ENCODE measurements around the gene C1QTNF3.

The C1QTNF3 gene

GRCh38 chr5:34059977-34060376 is 17.0 kb upstream of the C1QTNF3 start:
- CTCF ChIA-PET: no interaction called here
- no CpG with 5 or more reads among the region's 1 CpG for WGBS (ENCODE audit: insufficient coverage)
- Histone ChIP-seq H3K27ac (ENCODE audit: insufficient read depth in 1 of 2, low read depth in 1 of 2, low read length in 2 of 2, poor library complexity in 1 of 2, severe bottlenecking in 2 of 2) (no peak overlapping the region), H3K4me3 (ENCODE audit: control insufficient read depth in 1 of 7, extremely low read depth in 1 of 7, insufficient read depth in 4 of 7, low read depth in 2 of 7, low read length in 6 of 7) (no peak overlapping the region), H3K9me3 (ENCODE audit: control extremely low read depth in 1 of 5, control insufficient read depth in 4 of 5, insufficient read depth in 2 of 5, low read depth in 1 of 5, low read length in 4 of 5) (peaks cover 0 to 5% (median 0%) of the 10 kb centered on the region in 5 experiments), H3K4me1 (ENCODE audit: control extremely low read depth in 1 of 4, control insufficient read depth in 4 of 4, insufficient read depth in 4 of 4, low read length in 3 of 4) (no peaks in the 10 kb centered on the region), H3K27me3 (replicated peaks in 2 of 5; ENCODE audit: control insufficient read depth in 4 of 5, insufficient read depth in 5 of 5, low read length in 4 of 5) (no peaks in the 10 kb centered on the region), H3K36me3 (ENCODE audit: control insufficient read depth in 4 of 4, insufficient read depth in 4 of 4, low read length in 3 of 4) (peaks cover 0 to 58% (median 14%) of the 10 kb centered on the region in 4 experiments)
- DNase-seq: no peak
- POLR2A ChIA-PET: no interaction called here

- 100% methylated on average over 2 of the region's 2 CpGs for WGBS (ENCODE audit: insufficient coverage)
- H3K27ac ChIP-seq (ENCODE audit: insufficient read depth in 1 of 2, low read depth in 1 of 2, low read length in 2 of 2, poor library complexity in 1 of 2, severe bottlenecking in 2 of 2): no peak overlapping the region
- H3K27me3 ChIP-seq (replicated peaks in 2 of 5; ENCODE audit: control insufficient read depth in 4 of 5, insufficient read depth in 5 of 5, low read length in 4 of 5): no peaks in the 10 kb centered on the region
- no peak for DNase-seq
- H3K36me3 ChIP-seq (ENCODE audit: control insufficient read depth in 4 of 4, insufficient read depth in 4 of 4, low read length in 3 of 4): peaks cover 0 to 47% (median 10%) of the 10 kb centered on the region in 4 experiments
- ChIA-PET POLR2A (no interaction called here), CTCF (no interaction called here)
- no peak overlapping the region for H3K4me3 ChIP-seq (ENCODE audit: control insufficient read depth in 1 of 7, extremely low read depth in 1 of 7, insufficient read depth in 4 of 7, low read depth in 2 of 7, low read length in 6 of 7)
- no peaks in the 10 kb centered on the region for H3K4me1 ChIP-seq (ENCODE audit: control extremely low read depth in 1 of 4, control insufficient read depth in 4 of 4, insufficient read depth in 4 of 4, low read length in 3 of 4)
- peaks cover 0 to 5% (median 0%) of the 10 kb centered on the region in 5 experiments for H3K9me3 ChIP-seq (ENCODE audit: control extremely low read depth in 1 of 5, control insufficient read depth in 4 of 5, insufficient read depth in 2 of 5, low read depth in 1 of 5, low read length in 4 of 5)
Observed at GRCh38 chr5:34058532-34058931, 15.5 kb upstream of the C1QTNF3 start.

DNA sequence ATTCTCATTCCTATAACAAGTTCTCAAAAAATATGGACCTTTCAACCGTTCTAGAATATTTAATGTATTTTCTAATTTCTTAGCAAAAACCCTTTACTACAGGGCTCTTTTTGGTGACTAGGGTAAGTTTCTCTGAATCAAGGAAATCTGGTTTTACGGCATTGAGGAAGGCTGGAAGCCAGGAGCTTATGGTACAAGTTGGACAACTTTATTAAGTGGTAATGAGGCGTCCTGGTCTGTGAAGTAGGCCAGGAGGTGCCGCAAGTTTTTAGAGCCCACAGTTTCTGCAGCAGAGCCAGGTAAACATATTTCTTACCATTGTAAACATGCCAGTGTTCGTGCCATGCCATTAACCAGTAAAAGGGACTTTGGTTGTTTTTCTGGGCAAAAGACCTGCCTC is 14.6 kb upstream of the C1QTNF3 start:
- H3K27me3 ChIP-seq (replicated peaks in 2 of 5; ENCODE audit: control insufficient read depth in 4 of 5, insufficient read depth in 5 of 5, low read length in 4 of 5): no peaks in the 10 kb centered on the region
- WGBS (ENCODE audit: insufficient coverage): 96% methylated on average over 4 of the region's 5 CpGs
- no peaks in the 10 kb centered on the region for H3K4me1 ChIP-seq (ENCODE audit: control extremely low read depth in 1 of 4, control insufficient read depth in 4 of 4, insufficient read depth in 4 of 4, low read length in 3 of 4)
- peaks cover 0 to 5% (median 0%) of the 10 kb centered on the region in 5 experiments for H3K9me3 ChIP-seq (ENCODE audit: control extremely low read depth in 1 of 5, control insufficient read depth in 4 of 5, insufficient read depth in 2 of 5, low read depth in 1 of 5, low read length in 4 of 5)
- ChIA-PET CTCF (no interaction called here), POLR2A (no interaction called here)
- H3K4me3 ChIP-seq (ENCODE audit: control insufficient read depth in 1 of 7, extremely low read depth in 1 of 7, insufficient read depth in 4 of 7, low read depth in 2 of 7, low read length in 6 of 7): no peak overlapping the region
- DNase-seq: no peak
- no peak overlapping the region for H3K27ac ChIP-seq (ENCODE audit: insufficient read depth in 1 of 2, low read depth in 1 of 2, low read length in 2 of 2, poor library complexity in 1 of 2, severe bottlenecking in 2 of 2)
- H3K36me3 ChIP-seq (ENCODE audit: control insufficient read depth in 4 of 4, insufficient read depth in 4 of 4, low read length in 3 of 4): peaks cover 0 to 43% (median 10%) of the 10 kb centered on the region in 4 experiments

DNA sequence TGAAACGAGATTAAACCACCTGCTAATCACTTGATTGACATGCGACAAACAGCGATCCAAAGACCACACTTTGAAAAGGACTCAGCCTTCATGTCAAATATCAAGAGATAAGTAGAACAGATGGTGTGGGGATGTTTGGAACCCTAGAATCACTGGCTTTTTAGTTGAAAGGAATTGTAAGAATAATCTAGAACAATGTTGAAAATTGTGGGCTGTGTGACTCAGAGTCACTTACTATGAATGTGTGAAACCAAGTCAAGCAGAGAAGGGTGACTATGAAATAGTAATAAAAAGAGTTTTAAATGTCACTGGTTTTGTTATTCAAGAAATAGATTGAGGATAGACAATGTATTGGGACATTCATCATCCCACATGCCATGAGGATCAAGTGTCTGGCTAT is 14.1 kb upstream of the C1QTNF3 start:
- no peaks in the 10 kb centered on the region for H3K4me1 ChIP-seq (ENCODE audit: control extremely low read depth in 1 of 4, control insufficient read depth in 4 of 4, insufficient read depth in 4 of 4, low read length in 3 of 4)
- H3K27ac ChIP-seq (ENCODE audit: insufficient read depth in 1 of 2, low read depth in 1 of 2, low read length in 2 of 2, poor library complexity in 1 of 2, severe bottlenecking in 2 of 2): no peak overlapping the region

GRCh38 chr5:34055667-34056066 is 12.7 kb upstream of the C1QTNF3 start:
- no peak for DNase-seq
- 100% methylated on average over 3 of the region's 3 CpGs for WGBS (ENCODE audit: insufficient coverage)
- Histone ChIP-seq H3K27ac (ENCODE audit: insufficient read depth in 1 of 2, low read depth in 1 of 2, low read length in 2 of 2, poor library complexity in 1 of 2, severe bottlenecking in 2 of 2) (no peak overlapping the region), H3K36me3 (ENCODE audit: control insufficient read depth in 4 of 4, insufficient read depth in 4 of 4, low read length in 3 of 4) (peaks cover 3 to 49% (median 11%) of the 10 kb centered on the region in 4 experiments), H3K4me3 (ENCODE audit: control insufficient read depth in 1 of 7, extremely low read depth in 1 of 7, insufficient read depth in 4 of 7, low read depth in 2 of 7, low read length in 6 of 7) (no peak overlapping the region), H3K27me3 (replicated peaks in 2 of 5; ENCODE audit: control insufficient read depth in 4 of 5, insufficient read depth in 5 of 5, low read length in 4 of 5) (no peaks in the 10 kb centered on the region), H3K4me1 (ENCODE audit: control extremely low read depth in 1 of 4, control insufficient read depth in 4 of 4, insufficient read depth in 4 of 4, low read length in 3 of 4) (no peaks in the 10 kb centered on the region), H3K9me3 (ENCODE audit: control extremely low read depth in 1 of 5, control insufficient read depth in 4 of 5, insufficient read depth in 2 of 5, low read depth in 1 of 5, low read length in 4 of 5) (no peaks in the 10 kb centered on the region)
- ChIA-PET CTCF (no interaction called here), POLR2A (no interaction called here)

More for the DNA sequence above, 14.1 kb upstream of the C1QTNF3 start:
- DNase-seq: no peak
- CTCF ChIA-PET: no interaction called here
- peaks cover 0 to 46% (median 10%) of the 10 kb centered on the region in 4 experiments for H3K36me3 ChIP-seq (ENCODE audit: control insufficient read depth in 4 of 4, insufficient read depth in 4 of 4, low read length in 3 of 4)
- H3K9me3 ChIP-seq (ENCODE audit: control extremely low read depth in 1 of 5, control insufficient read depth in 4 of 5, insufficient read depth in 2 of 5, low read depth in 1 of 5, low read length in 4 of 5): peaks cover 0 to 4% (median 0%) of the 10 kb centered on the region in 5 experiments
- no peak overlapping the region for H3K4me3 ChIP-seq (ENCODE audit: control insufficient read depth in 1 of 7, extremely low read depth in 1 of 7, insufficient read depth in 4 of 7, low read depth in 2 of 7, low read length in 6 of 7)
- H3K27me3 ChIP-seq (replicated peaks in 2 of 5; ENCODE audit: control insufficient read depth in 4 of 5, insufficient read depth in 5 of 5, low read length in 4 of 5): no peaks in the 10 kb centered on the region
- POLR2A ChIA-PET: no interaction called here
- WGBS (ENCODE audit: insufficient coverage): no CpG with 5 or more reads among the region's 3 CpGs

DNA sequence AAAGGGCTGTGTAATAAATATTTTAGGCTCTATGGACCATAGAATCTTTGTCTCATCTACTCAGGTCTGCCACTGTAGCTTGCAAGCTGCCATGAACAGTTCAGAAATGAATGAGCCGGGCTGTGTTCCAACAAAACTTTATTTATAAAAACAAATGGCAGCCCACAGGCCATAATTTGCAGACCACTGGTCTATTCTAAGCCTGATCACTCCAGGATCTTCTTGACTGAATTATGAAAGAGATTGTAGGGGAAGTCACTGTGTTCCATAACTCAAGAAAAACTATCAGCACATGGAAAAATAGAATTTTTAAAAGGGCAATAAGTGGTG is 11.4 kb upstream of the C1QTNF3 start:
- Histone ChIP-seq H3K4me3 (ENCODE audit: control insufficient read depth in 1 of 7, extremely low read depth in 1 of 7, insufficient read depth in 4 of 7, low read depth in 2 of 7, low read length in 6 of 7) (no peak overlapping the region), H3K4me1 (ENCODE audit: control extremely low read depth in 1 of 4, control insufficient read depth in 4 of 4, insufficient read depth in 4 of 4, low read length in 3 of 4) (no peaks in the 10 kb centered on the region), H3K27ac (ENCODE audit: insufficient read depth in 1 of 2, low read depth in 1 of 2, low read length in 2 of 2, poor library complexity in 1 of 2, severe bottlenecking in 2 of 2) (no peak overlapping the region), H3K9me3 (ENCODE audit: control extremely low read depth in 1 of 5, control insufficient read depth in 4 of 5, insufficient read depth in 2 of 5, low read depth in 1 of 5, low read length in 4 of 5) (no peaks in the 10 kb centered on the region), H3K27me3 (replicated peaks in 2 of 5; ENCODE audit: control insufficient read depth in 4 of 5, insufficient read depth in 5 of 5, low read length in 4 of 5) (no peaks in the 10 kb centered on the region), H3K36me3 (ENCODE audit: control insufficient read depth in 4 of 4, insufficient read depth in 4 of 4, low read length in 3 of 4) (peaks cover 6 to 49% (median 18%) of the 10 kb centered on the region in 4 experiments)
- DNase-seq: no peak
- CTCF ChIA-PET: interaction anchor here (1.3 kb wide), 1 partner anchor 11 kb away, joined by 3 read pairs; the partner anchor contains the start of gene C1QTNF3
- WGBS (ENCODE audit: insufficient coverage): no CpG with 5 or more reads among the region's 1 CpG
- POLR2A ChIA-PET: no interaction called here

DNA sequence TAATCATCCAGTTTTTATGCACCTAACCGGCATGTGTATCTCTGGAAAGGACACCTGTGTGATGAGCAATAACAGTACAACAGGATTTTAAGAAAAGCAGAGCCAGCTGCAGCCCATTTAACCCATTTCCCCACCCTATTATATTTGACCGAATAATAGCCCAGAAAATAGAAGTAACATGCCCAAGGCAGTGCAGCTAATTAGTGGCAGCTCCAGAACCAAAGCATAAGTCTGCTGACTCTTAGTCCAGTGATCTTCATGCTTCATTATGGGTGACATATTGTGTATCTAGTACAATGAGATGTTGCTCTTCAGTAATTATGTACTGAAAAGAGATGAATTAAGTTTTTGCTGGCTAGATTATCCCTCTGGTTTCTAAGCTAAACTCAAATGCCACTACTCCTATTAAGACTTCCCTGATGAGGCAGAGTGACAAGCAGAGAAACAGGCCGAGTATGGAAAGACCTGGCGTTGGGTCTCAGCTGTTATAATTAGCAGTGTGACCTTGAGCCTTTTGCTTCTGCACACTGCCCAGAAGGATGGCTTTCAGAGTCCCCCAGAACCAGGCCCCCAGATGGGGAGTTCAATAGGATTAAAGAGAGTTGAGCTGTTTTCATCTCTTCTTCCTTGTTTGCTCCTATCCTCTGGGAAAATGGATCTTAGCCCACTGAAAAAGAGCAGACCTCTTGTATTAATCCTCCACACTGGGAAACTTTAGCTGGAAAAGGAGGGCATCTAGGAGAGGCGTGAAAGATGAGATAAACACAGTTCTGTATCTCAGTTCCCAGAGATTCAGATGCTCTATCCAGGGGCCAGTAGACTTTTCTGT is 10.8 kb upstream of the C1QTNF3 start:
- H3K27ac ChIP-seq (ENCODE audit: insufficient read depth in 1 of 2, low read depth in 1 of 2, low read length in 2 of 2, poor library complexity in 1 of 2, severe bottlenecking in 2 of 2): no peak overlapping the region

More for the DNA sequence above, 10.8 kb upstream of the C1QTNF3 start:
- Histone ChIP-seq H3K9me3 (ENCODE audit: control extremely low read depth in 1 of 5, control insufficient read depth in 4 of 5, insufficient read depth in 2 of 5, low read depth in 1 of 5, low read length in 4 of 5) (no peaks in the 10 kb centered on the region), H3K27me3 (replicated peaks in 2 of 5; ENCODE audit: control insufficient read depth in 4 of 5, insufficient read depth in 5 of 5, low read length in 4 of 5) (no peaks in the 10 kb centered on the region), H3K36me3 (ENCODE audit: control insufficient read depth in 4 of 4, insufficient read depth in 4 of 4, low read length in 3 of 4) (peaks cover 9 to 46% (median 21%) of the 10 kb centered on the region in 4 experiments), H3K4me1 (ENCODE audit: control extremely low read depth in 1 of 4, control insufficient read depth in 4 of 4, insufficient read depth in 4 of 4, low read length in 3 of 4) (peaks cover 0 to 3% (median 0%) of the 10 kb centered on the region in 4 experiments), H3K4me3 (ENCODE audit: control insufficient read depth in 1 of 7, extremely low read depth in 1 of 7, insufficient read depth in 4 of 7, low read depth in 2 of 7, low read length in 6 of 7) (no peak overlapping the region)
- POLR2A ChIA-PET: no interaction called here
- no peak for DNase-seq
- 100% methylated on average over 2 of the region's 5 CpGs for WGBS (ENCODE audit: insufficient coverage)
- CTCF ChIA-PET: interaction anchor here (1.3 kb wide), 1 partner anchor 11 kb away, joined by 3 read pairs; the partner anchor contains the start of gene C1QTNF3

Data from common myeloid progenitor, CD34-positive (primary cell).